NCI-H187 (cell line): ENCODE data around the gene EIF4EBP2.

ENCODE experiments used
- DNase-seq, 2 experiments: peaks; one replicate each; lab custom pipeline; 2025; lab: John Stamatoyannopoulos, UW

The EIF4EBP2 gene

GRCh38 chr10:70432561-70433263 lies 28.8 kb downstream of the EIF4EBP2 start:
- DNase-seq = no peak

- no peak for DNase-seq
Measured at GRCh38 chr10:70433581-70434280, 29.8 kb downstream of the EIF4EBP2 start.

- DNase-seq = no peak
Measured at GRCh38 chr10:70435241-70436085, 31.5 kb downstream of the EIF4EBP2 start.

- DNase-seq = no peak
Measured at GRCh38 chr10:70437721-70438120, 33.8 kb downstream of the EIF4EBP2 start.

GRCh38 chr10:70440296-70441160 lies 36.6 kb downstream of the EIF4EBP2 start:
- no peak for DNase-seq

GRCh38 chr10:70441161-70441894 lies 37.4 kb downstream of the EIF4EBP2 start, which contains the start of gene NODAL:
Gene NODAL, minus strand, starts transcription at chr10:70441681. Its CDS starts 14 bp downstream, at chr10:70441667.
- no peak for DNase-seq

- no peak for DNase-seq
Measured at GRCh38 chr10:70441895-70442309, 38.0 kb downstream of the EIF4EBP2 start.

GRCh38 chr10:70442332-70442988 lies 38.5 kb downstream of the EIF4EBP2 start:
- DNase-seq = no peak

- DNase-seq = no peak
Measured at GRCh38 chr10:70444744-70445143, 40.8 kb downstream of the EIF4EBP2 start.

- no peak for DNase-seq
Measured at GRCh38 chr10:70445718-70446657, 42.0 kb downstream of the EIF4EBP2 start.

- DNase-seq = no peak
Measured at GRCh38 chr10:70448236-70448635, 44.3 kb downstream of the EIF4EBP2 start.

- no peak for DNase-seq
Measured at GRCh38 chr10:70455213-70455630, 51.3 kb downstream of the EIF4EBP2 start.

- no peak for DNase-seq
Measured at GRCh38 chr10:70456164-70456563, 52.2 kb downstream of the EIF4EBP2 start.

GRCh38 chr10:70457759-70458305 lies 53.9 kb downstream of the EIF4EBP2 start:
- no peak for DNase-seq

GRCh38 chr10:70458329-70459060 lies 54.5 kb downstream of the EIF4EBP2 start:
- no peak for DNase-seq

- DNase-seq = no peak
Measured at GRCh38 chr10:70459061-70459773, 55.3 kb downstream of the EIF4EBP2 start.

GRCh38 chr10:70459774-70460490 lies 56.0 kb downstream of the EIF4EBP2 start:
- no peak for DNase-seq
